LoVo (cell line): ENCODE results near the gene GNG3.

Experiments used
- DNase-seq: peaks from one replicate; pipeline ENCODE4 v3.0.0-alpha.2; 2016; ENCODE audit warnings: low spot score

Gene GNG3

GRCh38 chr11:62757846-62758788, 50.6 kb downstream of the GNG3 start:
- no peak for DNase-seq
